Keratinocyte (primary cell): Measurements from ENCODE around the gene CDR2L.

Experiments used
- EZH2 ChIP-seq: IDR thresholded peaks from one replicate; pipeline ENCODE4 v1.6.1; 2012; ENCODE audit warnings: inconsistent platforms, mild to moderate bottlenecking, low read length, moderate library complexity
- TF ChIP-seq, protein P1 (sequence below), 3 experiments: IDR thresholded peaks in 1 of 3; conservative IDR thresholded peaks in 1 of 3; optimal IDR thresholded peaks in 1 of 3; 2 replicates in 2 of 3; 3 replicates in 1 of 3; pipeline versions ENCODE3 to v1.5.1; 2011; ENCODE audit warnings: low read length in 3 of 3, mild to moderate bottlenecking in 3 of 3, moderate library complexity in 2 of 3, control low read depth in 1 of 3, inconsistent platforms in 1 of 3; ENCODE audit not compliant: insufficient read depth in 2 of 3; ENCODE audit errors: extremely low read depth in 1 of 3

DNA sequence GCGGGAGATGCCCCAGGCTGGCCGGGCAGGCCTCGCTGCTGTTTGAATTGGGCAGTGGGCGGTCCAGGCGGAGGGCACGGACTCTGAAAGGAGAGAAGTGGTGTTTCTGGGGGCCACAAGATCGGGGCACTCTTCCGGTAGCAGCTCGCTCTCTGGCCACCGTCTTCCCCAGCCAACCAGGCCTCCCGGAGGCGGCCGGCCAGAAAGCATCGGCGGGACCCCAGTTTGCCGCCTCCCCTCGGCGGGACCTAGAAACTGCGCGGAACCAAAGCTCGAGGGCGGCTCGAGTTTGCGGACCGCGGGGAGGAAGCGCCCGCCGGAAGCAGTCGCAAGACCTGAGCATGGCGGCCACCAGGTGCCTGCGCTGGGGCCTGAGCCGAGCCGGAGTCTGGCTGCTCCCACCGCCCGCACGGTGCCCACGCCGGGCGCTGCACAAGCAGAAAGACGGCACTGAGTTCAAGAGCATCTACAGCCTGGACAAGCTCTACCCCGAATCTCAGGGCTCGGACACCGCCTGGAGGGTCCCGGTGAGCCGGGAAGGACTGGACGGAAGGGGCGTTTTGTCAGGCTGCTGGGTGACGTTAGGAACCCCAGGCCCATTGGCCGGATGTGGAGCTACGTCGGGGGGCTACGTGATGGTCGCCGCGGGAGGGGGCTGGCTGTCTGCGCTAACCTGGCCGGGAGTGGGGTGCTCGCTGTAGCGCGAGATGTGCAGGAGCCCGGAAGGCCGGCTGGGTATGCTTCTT is 25.1 kb downstream of the CDR2L start, which contains the start of gene MRPL58:
- TF ChIP-seq, protein P1, sequence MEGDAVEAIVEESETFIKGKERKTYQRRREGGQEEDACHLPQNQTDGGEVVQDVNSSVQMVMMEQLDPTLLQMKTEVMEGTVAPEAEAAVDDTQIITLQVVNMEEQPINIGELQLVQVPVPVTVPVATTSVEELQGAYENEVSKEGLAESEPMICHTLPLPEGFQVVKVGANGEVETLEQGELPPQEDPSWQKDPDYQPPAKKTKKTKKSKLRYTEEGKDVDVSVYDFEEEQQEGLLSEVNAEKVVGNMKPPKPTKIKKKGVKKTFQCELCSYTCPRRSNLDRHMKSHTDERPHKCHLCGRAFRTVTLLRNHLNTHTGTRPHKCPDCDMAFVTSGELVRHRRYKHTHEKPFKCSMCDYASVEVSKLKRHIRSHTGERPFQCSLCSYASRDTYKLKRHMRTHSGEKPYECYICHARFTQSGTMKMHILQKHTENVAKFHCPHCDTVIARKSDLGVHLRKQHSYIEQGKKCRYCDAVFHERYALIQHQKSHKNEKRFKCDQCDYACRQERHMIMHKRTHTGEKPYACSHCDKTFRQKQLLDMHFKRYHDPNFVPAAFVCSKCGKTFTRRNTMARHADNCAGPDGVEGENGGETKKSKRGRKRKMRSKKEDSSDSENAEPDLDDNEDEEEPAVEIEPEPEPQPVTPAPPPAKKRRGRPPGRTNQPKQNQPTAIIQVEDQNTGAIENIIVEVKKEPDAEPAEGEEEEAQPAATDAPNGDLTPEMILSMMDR (optimal IDR thresholded peaks at IDR 0.05 in 1 of 3, IDR thresholded peaks at IDR 0.05 in 1 of 3, conservative IDR thresholded peaks at IDR 0.05 in 1 of 3; ENCODE audit: extremely low read depth in 1 of 3, insufficient read depth in 2 of 3, low read length in 3 of 3): peak in 1 of 3 experiments; percentile 70
- TF ChIP-seq EZH2: no peak
